Measurements from ENCODE around the gene CACNB1. TPM values are rescaled to one million over a fixed set of nuclear protein-coding genes. Genes with fewer than 3 reads are reported as not detected.

CACNB1 gene
- total and polyA plus RNA-seq, 2 experiments from 2014 or later = 1.9 to 4.2 TPM

DNA sequence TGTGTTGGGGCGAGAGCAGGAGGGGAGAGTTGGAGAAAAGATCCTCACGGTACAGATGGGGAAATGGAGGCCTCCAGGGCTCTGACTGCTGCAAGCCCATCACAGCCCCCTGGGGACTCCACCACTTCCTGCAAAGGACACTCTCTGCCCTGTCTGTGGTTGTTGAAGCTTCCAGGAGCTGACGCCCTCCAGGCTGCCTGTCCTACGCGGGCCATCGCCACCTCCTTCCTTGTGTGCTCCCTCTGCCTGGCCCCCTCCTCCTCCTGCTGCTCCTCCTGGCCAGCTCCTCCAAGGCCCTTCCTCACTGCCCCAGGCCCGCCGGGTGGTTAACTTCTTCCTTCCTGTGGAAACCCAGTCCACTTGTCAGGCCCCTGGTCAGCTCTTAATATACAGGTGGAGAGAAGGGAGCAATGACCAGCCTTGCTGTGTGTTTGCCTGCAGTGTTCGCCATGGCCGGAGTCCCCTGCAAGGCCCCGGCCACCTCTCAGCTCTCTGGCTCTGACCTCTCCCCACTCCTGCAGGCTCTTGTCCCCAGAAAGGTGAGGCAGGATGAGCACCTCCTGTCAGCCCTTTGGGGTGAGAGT lies 46.6 kb upstream of the CACNB1 start:
- H2AFZ ChIP-seq = no peak overlapping the region
- 55% methylated on average over 10 of the region's 11 CpGs for WGBS (ENCODE audit: low lambda C conversion rate, missing lambda C conversion rate)
- no peak overlapping the region for H3K27ac ChIP-seq
- H3K27me3 ChIP-seq = no peaks in the 10 kb centered on the region
- H3K9me3 ChIP-seq (ENCODE audit: low read depth) = no peaks in the 10 kb centered on the region
- TF ChIP-seq EZH2 (IDR thresholded peaks at IDR 0.05; ENCODE audit: borderline replicate concordance) (no peak), EZH2phosphoT487 (IDR thresholded peaks at IDR 0.05; ENCODE audit: low read depth, severe bottlenecking, unreplicated experiment) (no peak), CTCF (IDR thresholded peaks at IDR 0.05; ENCODE audit: poor library complexity) (no peak)
- no peaks in the 10 kb centered on the region for H3K79me2 ChIP-seq
- no peak for DNase-seq (ENCODE audit: low spot score)
- H3K36me3 ChIP-seq (replicated peaks; ENCODE audit: insufficient read depth, low read depth) = no peaks in the 10 kb centered on the region
- H3K4me3 ChIP-seq = no peak overlapping the region
- no peak overlapping the region for H3K4me2 ChIP-seq
- no peaks in the 10 kb centered on the region for H3K9me2 ChIP-seq (replicated peaks; ENCODE audit: insufficient read depth)
- no peaks in the 10 kb centered on the region for H3K4me1 ChIP-seq (ENCODE audit: insufficient read depth)
- no peaks in the 10 kb centered on the region for H4K20me1 ChIP-seq (ENCODE audit: insufficient read depth, poor library complexity, severe bottlenecking)

DNA sequence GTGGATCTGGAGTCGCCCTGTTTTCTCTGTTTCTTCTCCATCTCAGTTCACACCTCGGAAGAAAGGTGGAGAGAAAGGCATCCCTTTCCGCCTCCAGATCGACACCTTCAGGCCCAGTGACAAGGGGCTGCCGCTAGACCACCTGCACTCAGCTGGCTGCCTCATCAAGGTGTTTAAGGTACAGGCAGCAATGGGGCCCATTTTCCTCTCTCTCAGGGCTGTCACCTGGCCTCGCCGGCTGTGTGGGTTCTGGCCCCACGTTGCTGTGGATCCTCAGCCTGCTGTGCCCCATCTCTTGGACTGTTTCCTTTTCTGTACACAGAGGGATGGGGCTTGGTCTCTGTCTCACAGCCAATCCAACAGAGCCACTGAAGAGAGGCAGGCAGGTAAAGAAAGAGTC lies 45.7 kb upstream of the CACNB1 start:
- Histone ChIP-seq H4K20me1 (ENCODE audit: insufficient read depth, poor library complexity, severe bottlenecking) (no peaks in the 10 kb centered on the region), H2AFZ (no peak overlapping the region), H3K79me2 (no peaks in the 10 kb centered on the region), H3K36me3 (replicated peaks; ENCODE audit: insufficient read depth, low read depth) (no peaks in the 10 kb centered on the region), H3K27me3 (no peaks in the 10 kb centered on the region), H3K9me3 (ENCODE audit: low read depth) (no peaks in the 10 kb centered on the region), H3K4me2 (no peak overlapping the region), H3K9me2 (replicated peaks; ENCODE audit: insufficient read depth) (no peaks in the 10 kb centered on the region), H3K27ac (no peak overlapping the region), H3K4me3 (no peak overlapping the region), H3K4me1 (ENCODE audit: insufficient read depth) (no peaks in the 10 kb centered on the region)
- WGBS (ENCODE audit: low lambda C conversion rate, missing lambda C conversion rate) = 86% methylated on average over 8 of the region's 8 CpGs
- TF ChIP-seq CTCF (IDR thresholded peaks at IDR 0.05; ENCODE audit: poor library complexity) = no peak
- no peak for TF ChIP-seq EZH2 (IDR thresholded peaks at IDR 0.05; ENCODE audit: borderline replicate concordance)
- TF ChIP-seq EZH2phosphoT487 (IDR thresholded peaks at IDR 0.05; ENCODE audit: low read depth, severe bottlenecking, unreplicated experiment) = no peak
- DNase-seq (ENCODE audit: low spot score) = no peak

GRCh38 chr17:39240631-39241030 lies 43.2 kb upstream of the CACNB1 start:
- WGBS (ENCODE audit: low lambda C conversion rate, missing lambda C conversion rate) = 92% methylated on average over 5 of the region's 5 CpGs
- H3K79me2 ChIP-seq = no peaks in the 10 kb centered on the region
- no peak overlapping the region for H3K4me3 ChIP-seq
- no peak overlapping the region for H3K27ac ChIP-seq
- H3K4me2 ChIP-seq = no peak overlapping the region
- no peak for DNase-seq (ENCODE audit: low spot score)
- H3K36me3 ChIP-seq (replicated peaks; ENCODE audit: insufficient read depth, low read depth) = no peaks in the 10 kb centered on the region
- peaks cover 13% of the 10 kb centered on the region for H3K4me1 ChIP-seq (ENCODE audit: insufficient read depth)
- TF ChIP-seq EZH2 (IDR thresholded peaks at IDR 0.05; ENCODE audit: borderline replicate concordance) = no peak
- TF ChIP-seq CTCF (IDR thresholded peaks at IDR 0.05; ENCODE audit: poor library complexity) = no peak
- TF ChIP-seq EZH2phosphoT487 (IDR thresholded peaks at IDR 0.05; ENCODE audit: low read depth, severe bottlenecking, unreplicated experiment) = no peak
- no peaks in the 10 kb centered on the region for H3K27me3 ChIP-seq
- H3K9me3 ChIP-seq (ENCODE audit: low read depth) = no peaks in the 10 kb centered on the region
- no peaks in the 10 kb centered on the region for H3K9me2 ChIP-seq (replicated peaks; ENCODE audit: insufficient read depth)
- H4K20me1 ChIP-seq (ENCODE audit: insufficient read depth, poor library complexity, severe bottlenecking) = no peaks in the 10 kb centered on the region
- H2AFZ ChIP-seq = no peak overlapping the region

All from hepatocyte (in vitro differentiated cells).